ENCODE results near the gene CCR9. TPM values are rescaled to one million over a fixed set of nuclear protein-coding genes. Genes with fewer than 3 reads are reported as not detected.

Gene CCR9
- total RNA-seq, 1 experiment from 2014 or later, result not detected

DNA sequence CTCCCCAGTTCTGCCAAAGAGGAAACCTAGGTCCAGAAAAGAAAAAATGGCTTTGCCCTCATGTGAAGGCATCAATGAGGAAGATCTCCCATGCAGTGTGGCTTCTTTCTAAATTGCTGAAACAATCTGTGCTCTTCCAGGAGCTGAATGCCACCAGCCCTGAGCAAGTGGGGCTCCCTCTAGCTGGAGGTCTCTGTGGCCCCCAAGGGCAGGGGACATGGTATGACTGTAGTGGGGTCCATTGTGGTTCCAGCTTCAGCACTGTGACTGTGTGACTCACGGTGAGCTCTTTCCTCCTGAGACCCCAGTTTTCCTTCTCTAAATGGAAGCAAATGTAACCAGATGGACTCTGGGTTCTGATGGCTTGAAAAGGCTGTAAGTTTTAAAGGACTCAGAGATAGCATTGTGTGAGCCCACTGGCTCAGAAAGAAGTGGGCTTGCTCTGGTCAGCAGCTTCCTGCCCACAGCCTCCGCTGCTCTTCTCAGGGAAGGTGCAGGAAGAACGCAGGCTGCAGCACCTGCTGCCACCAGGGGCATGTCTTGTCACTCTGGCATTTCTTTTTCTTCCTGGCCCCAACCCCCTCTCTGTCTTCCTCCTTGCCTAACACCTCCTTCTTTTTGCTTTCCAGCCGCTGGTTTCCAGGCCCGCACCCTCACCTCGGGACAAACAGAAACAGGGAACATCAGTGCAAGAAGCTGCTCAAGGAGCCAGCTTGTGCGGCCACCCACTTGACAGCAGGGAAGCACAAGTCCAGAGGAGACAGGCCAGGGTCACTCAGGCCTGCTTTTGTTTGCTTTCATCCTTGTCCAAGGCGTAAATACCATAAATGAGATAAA lies 51.1 kb downstream of the CCR9 start (continued):
- TF ChIP-seq ELF1 (IDR thresholded peaks at IDR 0.05; ENCODE audit: borderline replicate concordance, low read depth), result no peak
- TF ChIP-seq, protein P1, sequence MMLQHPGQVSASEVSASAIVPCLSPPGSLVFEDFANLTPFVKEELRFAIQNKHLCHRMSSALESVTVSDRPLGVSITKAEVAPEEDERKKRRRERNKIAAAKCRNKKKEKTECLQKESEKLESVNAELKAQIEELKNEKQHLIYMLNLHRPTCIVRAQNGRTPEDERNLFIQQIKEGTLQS (IDR thresholded peaks at IDR 0.05), result no peak
- no peak for TF ChIP-seq CBX3 (IDR thresholded peaks at IDR 0.05; ENCODE audit: low read depth)
- no peak for TF ChIP-seq EZH2 (IDR thresholded peaks at IDR 0.05)
- TF ChIP-seq SP1 (IDR thresholded peaks at IDR 0.05; ENCODE audit: low read depth), result no peak
- TF ChIP-seq, protein P2, sequence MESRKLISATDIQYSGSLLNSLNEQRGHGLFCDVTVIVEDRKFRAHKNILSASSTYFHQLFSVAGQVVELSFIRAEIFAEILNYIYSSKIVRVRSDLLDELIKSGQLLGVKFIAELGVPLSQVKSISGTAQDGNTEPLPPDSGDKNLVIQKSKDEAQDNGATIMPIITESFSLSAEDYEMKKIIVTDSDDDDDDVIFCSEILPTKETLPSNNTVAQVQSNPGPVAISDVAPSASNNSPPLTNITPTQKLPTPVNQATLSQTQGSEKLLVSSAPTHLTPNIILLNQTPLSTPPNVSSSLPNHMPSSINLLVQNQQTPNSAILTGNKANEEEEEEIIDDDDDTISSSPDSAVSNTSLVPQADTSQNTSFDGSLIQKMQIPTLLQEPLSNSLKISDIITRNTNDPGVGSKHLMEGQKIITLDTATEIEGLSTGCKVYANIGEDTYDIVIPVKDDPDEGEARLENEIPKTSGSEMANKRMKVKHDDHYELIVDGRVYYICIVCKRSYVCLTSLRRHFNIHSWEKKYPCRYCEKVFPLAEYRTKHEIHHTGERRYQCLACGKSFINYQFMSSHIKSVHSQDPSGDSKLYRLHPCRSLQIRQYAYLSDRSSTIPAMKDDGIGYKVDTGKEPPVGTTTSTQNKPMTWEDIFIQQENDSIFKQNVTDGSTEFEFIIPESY (IDR thresholded peaks at IDR 0.05; ENCODE audit: extremely low read depth, insufficient replicate concordance, low read length), result no peak
- TF ChIP-seq, protein P3, sequence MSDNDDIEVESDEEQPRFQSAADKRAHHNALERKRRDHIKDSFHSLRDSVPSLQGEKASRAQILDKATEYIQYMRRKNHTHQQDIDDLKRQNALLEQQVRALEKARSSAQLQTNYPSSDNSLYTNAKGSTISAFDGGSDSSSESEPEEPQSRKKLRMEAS (IDR thresholded peaks at IDR 0.05), result no peak
- no peak for TF ChIP-seq FOSL1 (IDR thresholded peaks at IDR 0.05; ENCODE audit: low read depth)

DNA sequence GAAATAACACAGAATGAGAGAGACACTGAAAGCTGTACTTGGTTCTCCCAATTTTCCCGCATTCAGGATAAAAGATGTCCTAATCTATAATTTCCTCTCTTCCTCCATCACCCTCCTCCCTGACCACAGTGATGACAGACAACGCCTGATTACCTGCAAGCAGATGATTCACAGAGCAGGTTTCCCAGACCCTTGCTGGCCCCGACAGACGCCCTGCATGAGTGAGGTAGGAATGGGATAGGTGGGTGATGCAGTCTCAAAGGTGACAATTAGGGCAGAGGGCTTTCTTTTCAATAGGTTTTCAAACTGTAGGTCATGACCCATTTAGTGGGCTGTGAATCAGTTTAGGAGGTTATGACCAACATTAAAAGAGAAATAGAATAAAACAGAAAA lies 51.7 kb downstream of the CCR9 start:
- Histone ChIP-seq H3K9me3 (ENCODE audit: control insufficient read depth in 1 of 2, insufficient read depth in 1 of 2, low read depth in 1 of 2, low read length in 2 of 2) (no peaks in the 10 kb centered on the region), H3K4me1 (ENCODE audit: control insufficient read depth in 1 of 2, insufficient read depth in 2 of 2, low read length in 2 of 2) (peaks cover 0 to 6% of the 10 kb centered on the region in 2 experiments; a peak in 1 of 4 replicates), H2AFZ (ENCODE audit: low read depth, low read length, poor library complexity, severe bottlenecking) (no peak overlapping the region), H4K20me1 (ENCODE audit: insufficient read depth) (no peaks in the 10 kb centered on the region), H3K9ac (ENCODE audit: low read length) (no peak overlapping the region), H3K79me2 (ENCODE audit: insufficient read depth, low read length) (no peaks in the 10 kb centered on the region), H3K9me2 (ENCODE audit: insufficient read depth) (no peaks in the 10 kb centered on the region), H3K27ac (ENCODE audit: low read depth, low read length) (no peak overlapping the region), H3K4me3 (replicated peaks in 1 of 2; ENCODE audit: low read depth in 1 of 2, low read length in 2 of 2) (no peak overlapping the region), H3K36me3 (ENCODE audit: control insufficient read depth in 1 of 2, insufficient read depth in 2 of 2, low read length in 2 of 2) (peaks cover 8 to 10% of the 10 kb centered on the region in 2 experiments; a peak in 3 of 4 replicates), H3K4me2 (ENCODE audit: low read length) (no peak overlapping the region), H3K27me3 (ENCODE audit: insufficient read depth, low read length) (no peaks in the 10 kb centered on the region)
- ChIA-PET POLR2A (no interaction called here), CTCF (interaction anchor here (0.7 to 2.7 kb wide), 13 partner anchors 8 to 440 kb away, joined by 3 to 38 read pairs (median 5); partner anchors contain the start of gene CCR1), RAD21 (ENCODE audit: low non-redundant PET in 1 of 2, low total read pairs in 2 of 2, uncharacterized antibody in 2 of 2, unreplicated experiment in 2 of 2) (interaction anchor here in 1 of 2 experiments (0.9 to 1.7 kb wide), 2 partner anchors 140 to 434 kb away, joined by 3 read pairs; no protein-coding TSS in a partner anchor)
- no peak for ATAC-seq
- BruUV-seq (replicated peaks), result no TSS peak
- DNase-seq (ENCODE audit: low read depth, low spot score), result no peak
- intact Hi-C loops (cut with micrococcal nuclease), result loop anchor here (1.0 to 10.0 kb wide), 3 partner anchors 140 to 619 kb away; no protein-coding TSS in a partner anchor
- TF ChIP-seq ZNF274 (IDR thresholded peaks at IDR 0.05; ENCODE audit: low read depth, low read length), result no peak
- no peak for TF ChIP-seq YY1 (IDR thresholded peaks at IDR 0.05; ENCODE audit: extremely low read depth, insufficient replicate concordance, low read depth, low read length)
- TF ChIP-seq TCF7L2 (IDR thresholded peaks at IDR 0.05; ENCODE audit: borderline replicate concordance, extremely low read depth, insufficient read depth, insufficient read length), result no peak
- TF ChIP-seq POLR2A (IDR thresholded peaks at IDR 0.05; ENCODE audit: borderline replicate concordance, extremely low read depth, insufficient read depth, insufficient read length), result no peak
- no peak for TF ChIP-seq ELF1 (IDR thresholded peaks at IDR 0.05; ENCODE audit: borderline replicate concordance, low read depth)
- no peak for TF ChIP-seq ZFX (IDR thresholded peaks at IDR 0.05)
- TF ChIP-seq, protein P4, sequence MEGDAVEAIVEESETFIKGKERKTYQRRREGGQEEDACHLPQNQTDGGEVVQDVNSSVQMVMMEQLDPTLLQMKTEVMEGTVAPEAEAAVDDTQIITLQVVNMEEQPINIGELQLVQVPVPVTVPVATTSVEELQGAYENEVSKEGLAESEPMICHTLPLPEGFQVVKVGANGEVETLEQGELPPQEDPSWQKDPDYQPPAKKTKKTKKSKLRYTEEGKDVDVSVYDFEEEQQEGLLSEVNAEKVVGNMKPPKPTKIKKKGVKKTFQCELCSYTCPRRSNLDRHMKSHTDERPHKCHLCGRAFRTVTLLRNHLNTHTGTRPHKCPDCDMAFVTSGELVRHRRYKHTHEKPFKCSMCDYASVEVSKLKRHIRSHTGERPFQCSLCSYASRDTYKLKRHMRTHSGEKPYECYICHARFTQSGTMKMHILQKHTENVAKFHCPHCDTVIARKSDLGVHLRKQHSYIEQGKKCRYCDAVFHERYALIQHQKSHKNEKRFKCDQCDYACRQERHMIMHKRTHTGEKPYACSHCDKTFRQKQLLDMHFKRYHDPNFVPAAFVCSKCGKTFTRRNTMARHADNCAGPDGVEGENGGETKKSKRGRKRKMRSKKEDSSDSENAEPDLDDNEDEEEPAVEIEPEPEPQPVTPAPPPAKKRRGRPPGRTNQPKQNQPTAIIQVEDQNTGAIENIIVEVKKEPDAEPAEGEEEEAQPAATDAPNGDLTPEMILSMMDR (IDR thresholded peaks at IDR 0.05 in 2 of 3, conservative IDR thresholded peaks at IDR 0.05 in 1 of 3; ENCODE audit: borderline replicate concordance in 1 of 3, insufficient read depth in 1 of 3, low read depth in 2 of 3, low read length in 2 of 3), result no peak
- TF ChIP-seq JUND (IDR thresholded peaks at IDR 0.05), result no peak
- TF ChIP-seq CEBPB (IDR thresholded peaks at IDR 0.05; ENCODE audit: low read depth), result no peak
- TF ChIP-seq SIN3A (IDR thresholded peaks at IDR 0.05; ENCODE audit: low read depth), result no peak
- TF ChIP-seq, protein P2 (IDR thresholded peaks at IDR 0.05; ENCODE audit: extremely low read depth, insufficient replicate concordance, low read length), result no peak

Measured in HCT116 (cell line).